DOHH2 (cell line): ENCODE data around the gene PRR23E.

Experiments used
- EZH2phosphoT487 ChIP-seq: fragments of 200-600 bp; sonication (generic); IDR thresholded peaks from 2 replicates; pipeline ENCODE4 v1.6.1; 2017; ENCODE audit warnings: borderline replicate concordance, mild to moderate bottlenecking, antibody characterized with exemption, low read length, moderate library complexity, mixed read lengths
- TF ChIP-seq, protein P1 (sequence below): fragments of 200-600 bp; sonication (generic); IDR thresholded peaks from one replicate; pipeline ENCODE4 v1.5.1; 2014; ENCODE audit warnings: antibody characterized with exemption, mild to moderate bottlenecking, low read depth, low read length; ENCODE audit not compliant: poor library complexity, severe bottlenecking

DNA sequence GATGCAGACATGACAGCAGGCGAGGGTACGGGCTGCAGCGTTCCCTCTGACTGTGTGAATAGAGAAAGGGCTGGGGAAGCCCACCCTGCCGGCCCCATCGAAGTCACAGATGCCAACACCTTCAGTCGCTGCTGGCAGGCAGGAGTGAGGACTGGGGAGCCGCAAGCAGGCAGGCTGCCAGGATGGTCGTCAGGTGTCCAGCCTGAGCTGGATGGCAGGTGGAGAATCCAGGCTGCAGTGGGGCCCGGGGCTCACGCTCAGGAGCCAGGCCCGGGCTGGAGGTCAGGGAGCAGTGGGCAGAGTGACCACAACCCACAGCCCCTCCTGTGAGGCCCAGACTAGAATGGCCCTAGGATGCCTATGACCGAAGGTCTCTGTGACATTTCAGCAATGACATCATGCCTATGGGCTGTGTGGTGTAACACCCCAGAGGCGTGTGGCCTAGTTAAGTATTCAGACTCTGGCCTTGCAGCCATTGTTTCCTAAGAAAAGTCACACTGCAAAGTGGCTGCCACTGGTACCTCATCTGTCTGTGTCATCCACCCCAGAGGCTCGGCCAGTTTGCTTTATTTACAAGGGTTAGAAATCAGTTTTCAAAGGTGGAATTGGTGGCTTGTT, 15.7 kb downstream of the PRR23E start:
- TF ChIP-seq, protein P1, sequence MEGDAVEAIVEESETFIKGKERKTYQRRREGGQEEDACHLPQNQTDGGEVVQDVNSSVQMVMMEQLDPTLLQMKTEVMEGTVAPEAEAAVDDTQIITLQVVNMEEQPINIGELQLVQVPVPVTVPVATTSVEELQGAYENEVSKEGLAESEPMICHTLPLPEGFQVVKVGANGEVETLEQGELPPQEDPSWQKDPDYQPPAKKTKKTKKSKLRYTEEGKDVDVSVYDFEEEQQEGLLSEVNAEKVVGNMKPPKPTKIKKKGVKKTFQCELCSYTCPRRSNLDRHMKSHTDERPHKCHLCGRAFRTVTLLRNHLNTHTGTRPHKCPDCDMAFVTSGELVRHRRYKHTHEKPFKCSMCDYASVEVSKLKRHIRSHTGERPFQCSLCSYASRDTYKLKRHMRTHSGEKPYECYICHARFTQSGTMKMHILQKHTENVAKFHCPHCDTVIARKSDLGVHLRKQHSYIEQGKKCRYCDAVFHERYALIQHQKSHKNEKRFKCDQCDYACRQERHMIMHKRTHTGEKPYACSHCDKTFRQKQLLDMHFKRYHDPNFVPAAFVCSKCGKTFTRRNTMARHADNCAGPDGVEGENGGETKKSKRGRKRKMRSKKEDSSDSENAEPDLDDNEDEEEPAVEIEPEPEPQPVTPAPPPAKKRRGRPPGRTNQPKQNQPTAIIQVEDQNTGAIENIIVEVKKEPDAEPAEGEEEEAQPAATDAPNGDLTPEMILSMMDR = no peak
- no peak for TF ChIP-seq EZH2phosphoT487
